Neuron (in vitro differentiated cells): ENCODE data around the gene ITGB1BP1.

Experiments used
- H2AFZ ChIP-seq: one replicate; pipeline ENCODE4 v1.6.1; 2013; ENCODE audit warnings: low read depth, mild to moderate bottlenecking, inconsistent platforms, low read length, moderate library complexity
- H3K27me3 ChIP-seq: one replicate; pipeline ENCODE4 v1.6.1; 2013; ENCODE audit warnings: low read length; ENCODE audit not compliant: insufficient read depth
- H3K36me3 ChIP-seq: one replicate; pipeline ENCODE4 v1.6.1; 2013; ENCODE audit warnings: low read length; ENCODE audit not compliant: insufficient read depth
- H3K4me1 ChIP-seq: one replicate; pipeline ENCODE4 v1.6.1; 2013; ENCODE audit warnings: low read length; ENCODE audit not compliant: insufficient read depth
- H3K4me3 ChIP-seq: 2 replicates; pipeline ENCODE4 v1.5.1; 2013; ENCODE audit warnings: mild to moderate bottlenecking, low read length, moderate library complexity
- H3K9me3 ChIP-seq: one replicate; pipeline ENCODE4 v1.6.1; 2013; ENCODE audit warnings: low read length

Gene ITGB1BP1

DNA sequence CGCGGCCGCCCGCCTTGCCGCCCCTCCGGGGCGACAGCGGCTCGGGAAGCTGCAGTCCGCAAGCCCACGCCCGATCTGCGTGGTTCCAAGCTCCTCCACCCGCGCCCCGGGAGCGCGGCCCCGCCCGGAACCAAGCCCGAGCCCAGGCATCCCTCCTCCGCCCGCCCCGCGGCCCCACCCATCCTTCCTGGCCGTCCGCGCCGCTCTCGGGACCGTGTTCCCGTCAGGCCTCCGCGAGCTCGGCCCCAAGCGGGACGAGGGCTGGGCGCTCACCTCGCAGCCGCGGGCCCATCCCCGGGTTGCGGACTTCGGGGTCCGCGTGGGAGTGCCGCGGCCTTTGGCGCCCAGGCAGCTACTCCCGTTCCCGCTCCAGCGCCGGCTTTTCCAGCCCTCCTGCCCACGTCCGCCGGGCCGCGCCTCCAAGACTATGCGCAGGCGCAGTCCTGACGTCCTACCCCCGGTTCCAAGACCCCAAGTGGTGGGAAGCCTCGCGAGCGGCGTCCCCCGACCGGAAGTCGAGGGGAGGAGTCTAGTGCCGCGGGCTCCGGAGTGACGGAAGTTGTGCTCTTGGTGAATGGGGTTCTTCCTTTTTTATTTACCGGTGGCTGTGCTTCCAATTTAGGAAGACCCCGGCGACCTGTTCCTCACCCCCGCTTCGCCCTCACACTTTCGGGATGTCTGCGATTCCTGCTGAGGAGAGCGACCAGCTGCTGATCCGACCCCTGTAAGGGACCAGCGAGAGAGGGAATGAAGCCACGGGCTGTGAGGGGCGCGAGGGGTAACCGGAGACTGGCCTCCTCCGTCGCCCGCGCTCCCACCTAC lies at the start of gene ITGB1BP1, which contains the start of gene CPSF3:
Gene ITGB1BP1, minus strand, starts transcription at position 429 of the 822 bp plus-strand sequence. CDS start 4,831 bp downstream, outside the sequence.
Gene CPSF3, plus strand, starts transcription at position 555 of the 822 bp plus-strand sequence. Its CDS starts 120 bp downstream, at position 675.
- peaks cover 24% of the 10 kb centered on the region for H3K4me1 ChIP-seq
- peak within 1 kb of the TSS; percentile 68 for H2AFZ ChIP-seq
- no peaks in the 10 kb centered on the region for H3K9me3 ChIP-seq
- H3K27me3 ChIP-seq, result no peaks in the 10 kb centered on the region
- peak within 1 kb of the TSS; percentile 87 for H3K4me3 ChIP-seq
- H3K36me3 ChIP-seq, result peaks cover 3% of the 10 kb centered on the region

DNA sequence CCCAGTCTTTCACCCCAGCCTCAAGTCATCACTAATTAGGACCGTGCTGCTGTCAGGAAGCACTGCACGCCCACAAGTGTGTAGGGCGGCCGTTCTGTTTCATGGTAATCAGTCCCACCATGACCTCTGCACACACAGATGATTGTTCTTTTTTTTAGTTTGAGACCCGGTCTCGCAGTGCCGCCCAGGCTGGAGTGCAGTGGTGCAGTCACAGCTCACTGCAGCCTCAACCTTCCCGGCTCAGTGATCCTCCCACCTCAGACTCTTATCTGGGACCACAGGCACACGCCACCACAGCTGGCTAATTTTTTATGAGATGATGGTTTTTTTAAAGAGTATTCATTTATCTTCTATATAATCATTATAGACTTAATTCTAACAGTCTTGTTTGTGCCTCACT lies 49.2 kb upstream of the ITGB1BP1 start:
- no peak overlapping the region for H3K4me3 ChIP-seq
- H3K36me3 ChIP-seq, result peaks cover 59% of the 10 kb centered on the region
- H3K4me1 ChIP-seq, result no peaks in the 10 kb centered on the region
- no peaks in the 10 kb centered on the region for H3K27me3 ChIP-seq
- H3K9me3 ChIP-seq, result peaks cover 4% of the 10 kb centered on the region
- H2AFZ ChIP-seq, result no peak overlapping the region

GRCh38 chr2:9471206-9471605 lies 47.9 kb upstream of the ITGB1BP1 start:
- H3K36me3 ChIP-seq, result peaks cover 62% of the 10 kb centered on the region
- no peaks in the 10 kb centered on the region for H3K4me1 ChIP-seq
- H3K9me3 ChIP-seq, result peaks cover 4% of the 10 kb centered on the region

GRCh38 chr2:9467687-9468086 lies 44.4 kb upstream of the ITGB1BP1 start:
- no peak overlapping the region for H3K4me3 ChIP-seq
- H3K36me3 ChIP-seq, result peaks cover 62% of the 10 kb centered on the region

More at GRCh38 chr2:9471206-9471605, 47.9 kb upstream of the ITGB1BP1 start:
- Histone ChIP-seq H3K27me3 (no peaks in the 10 kb centered on the region), H3K4me3 (no peak overlapping the region), H2AFZ (no peak overlapping the region)

GRCh38 chr2:9466147-9466683 lies 42.9 kb upstream of the ITGB1BP1 start:
- Histone ChIP-seq H3K9me3 (no peaks in the 10 kb centered on the region), H3K4me1 (no peaks in the 10 kb centered on the region), H3K36me3 (peaks cover 58% of the 10 kb centered on the region), H3K27me3 (no peaks in the 10 kb centered on the region), H3K4me3 (no peak overlapping the region), H2AFZ (no peak overlapping the region)

More at GRCh38 chr2:9467687-9468086, 44.4 kb upstream of the ITGB1BP1 start:
- no peaks in the 10 kb centered on the region for H3K9me3 ChIP-seq
- H3K4me1 ChIP-seq, result no peaks in the 10 kb centered on the region
- H3K27me3 ChIP-seq, result no peaks in the 10 kb centered on the region
- H2AFZ ChIP-seq, result no peak overlapping the region

GRCh38 chr2:9465170-9465569 lies 41.8 kb upstream of the ITGB1BP1 start:
- no peaks in the 10 kb centered on the region for H3K9me3 ChIP-seq
- H2AFZ ChIP-seq, result no peak overlapping the region
- no peaks in the 10 kb centered on the region for H3K4me1 ChIP-seq
- H3K36me3 ChIP-seq, result peaks cover 57% of the 10 kb centered on the region
- no peaks in the 10 kb centered on the region for H3K27me3 ChIP-seq
- no peak overlapping the region for H3K4me3 ChIP-seq

DNA sequence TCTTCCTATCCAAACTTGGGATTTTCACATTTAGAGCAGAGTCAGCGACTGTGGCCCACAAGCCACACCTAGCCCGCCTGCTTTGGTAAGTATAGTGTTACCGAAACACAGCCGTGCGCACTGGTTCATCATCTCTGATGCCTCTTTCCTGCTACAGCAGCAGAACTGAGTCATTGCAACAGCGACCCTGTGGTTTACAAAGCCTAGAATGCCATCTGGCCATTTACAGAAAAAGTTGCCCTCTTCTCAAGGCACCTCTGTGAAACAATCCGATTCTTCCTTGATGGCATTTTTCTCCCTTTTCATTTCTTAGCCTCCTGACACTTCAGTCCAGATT lies 40.3 kb upstream of the ITGB1BP1 start:
- no peaks in the 10 kb centered on the region for H3K27me3 ChIP-seq
- peaks cover 51% of the 10 kb centered on the region for H3K36me3 ChIP-seq
- H3K9me3 ChIP-seq, result no peaks in the 10 kb centered on the region
- no peaks in the 10 kb centered on the region for H3K4me1 ChIP-seq
- no peak overlapping the region for H2AFZ ChIP-seq
- H3K4me3 ChIP-seq, result no peak overlapping the region

DNA sequence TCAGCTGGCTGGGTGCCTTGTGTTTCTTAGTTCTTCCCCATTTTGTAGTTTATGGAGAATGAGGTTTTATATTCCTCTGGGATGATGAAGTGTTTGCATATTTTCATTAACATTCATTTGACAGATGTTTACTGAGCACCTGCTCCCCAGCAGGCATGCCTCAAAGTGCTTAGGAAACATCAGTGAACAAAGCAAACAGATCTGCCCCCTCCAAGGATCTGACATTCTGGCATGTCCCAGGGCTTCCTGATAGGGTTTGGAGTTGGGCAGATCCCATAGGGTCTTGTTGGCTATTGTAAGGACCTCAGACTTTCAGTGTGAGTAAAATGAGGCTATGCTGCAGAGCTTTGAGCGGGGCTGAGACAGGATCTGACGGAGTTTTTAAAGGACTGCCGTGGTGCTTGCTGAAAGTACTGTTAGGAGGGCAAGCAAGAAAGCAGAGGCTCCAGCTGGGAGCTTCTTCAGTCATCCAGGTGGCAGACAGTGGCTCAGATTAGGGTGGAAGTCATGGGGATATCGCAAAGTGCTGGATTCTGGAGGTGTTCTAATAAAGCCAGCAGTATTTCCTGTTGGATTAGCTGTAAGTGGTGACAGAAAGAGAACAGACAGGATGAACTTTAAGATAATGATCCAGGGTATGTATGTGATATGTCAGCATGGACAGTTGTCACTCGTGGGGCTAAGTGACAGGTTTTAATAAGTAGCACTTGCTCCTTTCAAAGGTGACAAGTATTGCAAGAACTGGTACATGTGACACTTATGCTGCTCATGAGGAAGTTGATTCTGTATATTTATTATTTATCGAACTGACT lies 39.8 kb upstream of the ITGB1BP1 start:
- Histone ChIP-seq H3K4me1 (no peaks in the 10 kb centered on the region), H3K36me3 (peaks cover 50% of the 10 kb centered on the region), H2AFZ (no peak overlapping the region), H3K4me3 (no peak overlapping the region), H3K27me3 (no peaks in the 10 kb centered on the region), H3K9me3 (no peaks in the 10 kb centered on the region)

GRCh38 chr2:9462313-9462712 lies 39.0 kb upstream of the ITGB1BP1 start:
- H3K9me3 ChIP-seq, result no peaks in the 10 kb centered on the region
- peaks cover 53% of the 10 kb centered on the region for H3K36me3 ChIP-seq
- H3K4me1 ChIP-seq, result no peaks in the 10 kb centered on the region
- H3K4me3 ChIP-seq, result no peak overlapping the region
- H2AFZ ChIP-seq, result no peak overlapping the region
- H3K27me3 ChIP-seq, result no peaks in the 10 kb centered on the region

GRCh38 chr2:9461079-9461478 lies 37.8 kb upstream of the ITGB1BP1 start:
- H3K36me3 ChIP-seq, result peaks cover 60% of the 10 kb centered on the region
- H3K4me3 ChIP-seq, result no peak overlapping the region
- H2AFZ ChIP-seq, result no peak overlapping the region
- H3K4me1 ChIP-seq, result no peaks in the 10 kb centered on the region
- H3K9me3 ChIP-seq, result no peaks in the 10 kb centered on the region
- no peaks in the 10 kb centered on the region for H3K27me3 ChIP-seq

DNA sequence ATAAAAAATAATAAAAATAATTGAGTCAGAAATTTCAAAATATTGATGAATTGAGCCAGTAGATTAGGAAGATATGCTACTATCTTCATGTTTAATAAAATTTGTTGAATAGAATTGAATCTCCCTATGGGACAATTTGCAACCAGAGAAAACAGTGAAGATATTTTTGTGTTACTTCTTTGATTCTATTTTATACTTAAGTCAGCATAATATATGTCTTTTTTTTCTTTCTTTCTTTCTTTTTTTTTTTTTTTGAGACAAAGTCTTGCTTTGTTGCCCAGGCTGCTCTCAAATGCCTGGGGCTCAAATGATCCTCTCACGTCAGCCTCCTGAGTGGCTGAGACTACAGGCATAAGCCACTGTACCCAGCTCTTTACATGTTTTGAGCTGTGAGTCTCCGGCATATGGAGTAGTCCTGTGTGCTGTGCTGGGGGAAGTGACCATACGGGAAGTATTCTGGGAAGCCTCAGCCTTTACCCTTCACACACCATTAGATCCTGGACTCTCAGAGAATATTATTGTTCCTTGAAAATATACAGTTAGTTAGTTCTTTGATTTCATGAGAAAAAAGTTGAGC lies 37.2 kb upstream of the ITGB1BP1 start:
- no peak overlapping the region for H2AFZ ChIP-seq
- no peak overlapping the region for H3K4me3 ChIP-seq
- H3K4me1 ChIP-seq, result no peaks in the 10 kb centered on the region
- no peaks in the 10 kb centered on the region for H3K27me3 ChIP-seq
- peaks cover 64% of the 10 kb centered on the region for H3K36me3 ChIP-seq
- no peaks in the 10 kb centered on the region for H3K9me3 ChIP-seq

GRCh38 chr2:9451231-9451630 lies 27.9 kb upstream of the ITGB1BP1 start:
- Histone ChIP-seq H2AFZ (no peak overlapping the region), H3K27me3 (no peaks in the 10 kb centered on the region), H3K4me3 (no peak overlapping the region), H3K4me1 (no peaks in the 10 kb centered on the region), H3K36me3 (peaks cover 70% of the 10 kb centered on the region), H3K9me3 (no peaks in the 10 kb centered on the region)

- Histone ChIP-seq H3K27me3 (no peaks in the 10 kb centered on the region), H2AFZ (no peak overlapping the region), H3K4me3 (no peak overlapping the region), H3K9me3 (no peaks in the 10 kb centered on the region), H3K4me1 (no peaks in the 10 kb centered on the region), H3K36me3 (peaks cover 79% of the 10 kb centered on the region)
Observed at GRCh38 chr2:9445089-9445488, 21.8 kb upstream of the ITGB1BP1 start.
